NCI-H446 (cell line): ENCODE results near the gene MTX2.

Experiments
- DNase-seq, 2 experiments: peaks; one replicate each; lab custom pipeline; 2025; lab: John Stamatoyannopoulos, UW

Gene MTX2

GRCh38 chr2:176269319-176270099, at the start of gene MTX2:
Gene MTX2, plus strand, starts transcription at chr2:176269442. Its CDS starts 188 bp downstream, at chr2:176269630.
- peak; percentile 46 to 86 for DNase-seq

- DNase-seq = no peak
Measured at GRCh38 chr2:176227874-176228273, 41.4 kb upstream of the MTX2 start.

GRCh38 chr2:176234156-176234555, 35.1 kb upstream of the MTX2 start:
- DNase-seq = no peak

GRCh38 chr2:176234940-176235339, 34.3 kb upstream of the MTX2 start:
- DNase-seq = no peak

GRCh38 chr2:176237456-176237855, 31.8 kb upstream of the MTX2 start:
- no peak for DNase-seq

GRCh38 chr2:176239031-176239430, 30.2 kb upstream of the MTX2 start:
- no peak for DNase-seq

- DNase-seq = no peak
Measured at GRCh38 chr2:176240301-176240700, 28.9 kb upstream of the MTX2 start.

- no peak for DNase-seq
Measured at GRCh38 chr2:176242276-176242675, 27.0 kb upstream of the MTX2 start.

GRCh38 chr2:176246331-176246730, 22.9 kb upstream of the MTX2 start:
- DNase-seq = no peak

GRCh38 chr2:176247859-176248258, 21.4 kb upstream of the MTX2 start:
- DNase-seq = no peak

GRCh38 chr2:176251928-176252327, 17.3 kb upstream of the MTX2 start:
- DNase-seq = no peak

GRCh38 chr2:176260689-176261088, 8.6 kb upstream of the MTX2 start:
- no peak for DNase-seq

- no peak for DNase-seq
Measured at GRCh38 chr2:176261136-176261535, 8.1 kb upstream of the MTX2 start.

GRCh38 chr2:176268976-176269318, 295 bp upstream of the MTX2 start:
- no peak for DNase-seq

- DNase-seq = no peak
Measured at GRCh38 chr2:176270100-176270750, 983 bp downstream of the MTX2 start.

- DNase-seq = no peak
Measured at GRCh38 chr2:176272870-176273459, 3.7 kb downstream of the MTX2 start.

GRCh38 chr2:176278927-176279326, 9.7 kb downstream of the MTX2 start:
- no peak for DNase-seq

- DNase-seq = no peak
Measured at GRCh38 chr2:176280156-176280555, 10.9 kb downstream of the MTX2 start.

- DNase-seq = no peak
Measured at GRCh38 chr2:176280867-176281658, 11.8 kb downstream of the MTX2 start.

- no peak for DNase-seq
Measured at GRCh38 chr2:176283291-176284068, 14.2 kb downstream of the MTX2 start.

GRCh38 chr2:176284461-176285049, 15.3 kb downstream of the MTX2 start:
- no peak for DNase-seq
